ENCODE measurements around the gene KCNK3.

- TF ChIP-seq CTCF (IDR thresholded peaks at IDR 0.05; ENCODE audit: extremely low read depth in 1 of 2, insufficient read depth in 1 of 2, low read depth in 1 of 2, low read length in 2 of 2), result no peak
- peak; percentile 27 for TF ChIP-seq EZH2 (IDR thresholded peaks at IDR 0.05; ENCODE audit: borderline replicate concordance, low read depth, low read length, severe bottlenecking)
- no peak for TF ChIP-seq POLR2AphosphoS5 (IDR thresholded peaks at IDR 0.05; ENCODE audit: insufficient read depth, low read depth, low read length)
These were observed 6.3 kb upstream of the KCNK3 start for GRCh38 chr2:26685989-26686839.

All from endothelial cell of umbilical vein (primary cell).